H54 (cell line): ENCODE results near the gene SLC23A2.
"Not testable (repeated sequence)": the region's sequence is repeated elsewhere in the genome, so short reads cannot be mapped to it uniquely, and the experiment has no call there.

Source experiments
- DNase-seq: peaks from one replicate; pipeline ENCODE4 v3.0.0; 2011; ENCODE audit warnings: low spot score, mixed read lengths; ENCODE audit not compliant: insufficient read length
- FAIRE-seq: peaks from 3 replicates; lab custom pipeline; 2011; peaks lifted over from hg19 to GRCh38; lab: Jason Lieb, UNC
- POLR2A ChIP-seq: IDR thresholded peaks from 2 replicates; pipeline ENCODE4 v1.6.1; 2011; ENCODE audit warnings: low read depth, mild to moderate bottlenecking, low read length

SLC23A2 gene

GRCh38 chr20:4924032-4924431 is 77.3 kb downstream of the SLC23A2 start:
- FAIRE-seq (no peak), DNase-seq (no peak)
- TF ChIP-seq POLR2A, result no peak

DNA sequence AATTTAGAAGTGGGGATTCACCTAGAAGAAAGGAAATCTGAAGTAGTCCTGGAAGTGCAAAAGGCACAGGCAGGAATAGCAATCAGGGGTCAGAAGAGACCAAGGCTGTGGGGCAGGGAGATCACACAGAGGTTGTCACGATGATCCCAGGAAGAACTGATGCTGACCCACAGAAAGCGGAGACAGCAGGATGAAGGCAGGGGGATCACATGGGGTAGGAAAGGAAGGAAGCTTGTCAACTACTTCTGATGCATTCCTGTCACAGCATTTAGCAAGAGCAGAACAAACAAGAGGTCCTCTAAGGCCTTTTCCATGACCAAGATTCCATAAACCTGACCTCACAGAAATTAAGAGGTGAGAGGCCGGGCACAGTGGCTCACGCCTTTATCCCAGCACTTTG is 79.1 kb downstream of the SLC23A2 start:
- FAIRE-seq (no peak), DNase-seq (no peak)
- no peak for TF ChIP-seq POLR2A

- not testable (repeated sequence) for DNase-seq, FAIRE-seq
Observed at GRCh38 chr20:4921271-4921670, 80.0 kb downstream of the SLC23A2 start.

- TF ChIP-seq POLR2A, result no peak
- FAIRE-seq, result no peak
- no peak for DNase-seq
Observed at GRCh38 chr20:4920655-4921054, 80.7 kb downstream of the SLC23A2 start.

- no peak for TF ChIP-seq POLR2A
- DNase-seq (no peak), FAIRE-seq (no peak)
Observed at GRCh38 chr20:4920131-4920530, 81.2 kb downstream of the SLC23A2 start.

DNA sequence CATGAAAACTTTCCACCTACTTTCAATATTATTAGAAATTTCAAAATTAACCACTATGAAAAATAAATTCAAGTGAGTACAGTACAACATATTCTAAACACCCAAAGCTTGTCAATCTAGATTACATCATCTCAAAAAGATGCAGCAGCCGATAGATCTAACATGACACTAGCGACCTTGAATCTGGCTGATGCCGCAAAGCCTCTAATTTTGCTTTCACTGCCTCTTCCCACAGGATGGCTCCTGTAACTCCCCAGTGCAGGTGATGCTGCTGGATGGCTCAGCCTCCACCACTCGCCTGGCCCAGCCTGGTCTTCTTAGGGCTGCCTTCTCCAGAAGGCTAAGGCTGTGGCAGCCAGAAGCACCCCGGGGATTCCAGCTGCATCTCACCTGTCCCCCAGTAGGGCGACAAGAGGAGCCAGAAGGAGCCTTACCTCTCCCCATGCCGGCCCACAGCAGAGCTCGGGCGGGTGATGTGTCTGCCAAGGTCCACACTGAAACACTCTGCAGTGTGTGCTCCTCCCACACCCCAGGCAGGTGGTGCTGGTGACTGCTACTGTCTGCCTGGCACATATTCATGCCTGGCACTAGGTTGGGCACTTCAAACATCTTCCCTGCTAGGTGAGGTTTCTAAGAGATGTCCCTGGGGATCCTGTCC is 82.1 kb downstream of the SLC23A2 start:
- no peak for TF ChIP-seq POLR2A
- FAIRE-seq (no peak), DNase-seq (no peak)

GRCh38 chr20:4918473-4918872 is 82.8 kb downstream of the SLC23A2 start:
- no peak for TF ChIP-seq POLR2A
- no peak for FAIRE-seq
- DNase-seq, result no peak

- peak; percentile 88 for FAIRE-seq
- no peak for TF ChIP-seq POLR2A
- DNase-seq, result peak; percentile 50
Observed at GRCh38 chr20:4916971-4917881, 84.1 kb downstream of the SLC23A2 start.

GRCh38 chr20:4913147-4913546 is 88.2 kb downstream of the SLC23A2 start:
- no peak for DNase-seq
- no peak for FAIRE-seq
- TF ChIP-seq POLR2A, result no peak

DNA sequence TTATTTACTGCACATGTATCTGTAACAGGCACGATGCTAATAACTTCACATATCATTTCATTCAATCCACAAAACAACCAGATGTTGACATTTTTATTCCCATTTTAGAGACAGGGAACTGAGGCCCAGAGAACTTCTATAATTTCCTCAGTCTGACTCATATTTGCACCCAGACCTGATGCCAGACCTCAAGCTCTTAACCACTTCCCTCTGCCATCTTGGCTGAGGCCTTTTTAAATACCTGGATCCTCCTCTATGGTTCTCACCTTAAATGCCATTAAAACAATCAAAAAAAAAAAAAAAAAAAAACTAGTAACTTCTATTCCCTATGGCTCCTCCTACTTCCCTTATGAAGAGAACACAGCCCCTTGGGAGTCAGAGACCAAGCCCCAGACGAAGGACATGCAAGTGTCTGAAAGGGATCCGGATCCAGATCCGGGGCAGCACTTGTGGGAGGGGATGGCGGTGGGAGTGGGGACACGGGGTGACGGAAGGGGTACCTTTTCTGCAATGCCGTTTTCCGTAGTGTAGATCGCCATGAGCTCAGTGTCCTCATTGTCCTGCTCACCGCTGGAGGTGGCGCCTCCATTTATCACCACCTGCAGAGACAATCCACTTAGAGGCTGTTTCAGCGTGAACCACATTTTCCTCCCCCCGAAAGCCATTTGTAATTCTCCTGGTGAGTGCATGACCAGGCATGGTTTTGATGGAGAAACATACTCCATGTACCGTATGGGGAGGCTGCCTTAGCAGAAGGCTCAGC is 88.7 kb downstream of the SLC23A2 start:
- no peak for FAIRE-seq
- TF ChIP-seq POLR2A, result no peak
- DNase-seq, result no peak

DNA sequence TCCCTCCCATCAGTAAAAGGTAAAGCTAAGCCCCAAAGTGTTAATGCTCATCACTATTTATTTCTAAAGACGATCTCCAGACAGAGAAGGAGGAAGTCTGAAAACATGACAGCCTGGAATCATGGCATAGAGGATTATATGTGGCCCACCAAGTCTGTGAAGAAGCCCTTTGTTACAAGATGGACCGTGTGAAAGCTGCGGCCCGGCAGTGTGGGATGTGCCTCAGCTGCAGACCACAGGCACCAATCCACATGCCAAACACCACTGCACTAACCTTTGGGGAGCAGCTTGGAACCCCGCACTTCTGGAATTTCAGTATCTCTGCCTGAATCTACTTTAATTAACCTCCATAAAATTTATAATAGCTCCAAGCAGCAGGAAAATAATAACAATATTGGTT is 90.4 kb downstream of the SLC23A2 start:
- FAIRE-seq (no peak), DNase-seq (no peak)
- no peak for TF ChIP-seq POLR2A

DNA sequence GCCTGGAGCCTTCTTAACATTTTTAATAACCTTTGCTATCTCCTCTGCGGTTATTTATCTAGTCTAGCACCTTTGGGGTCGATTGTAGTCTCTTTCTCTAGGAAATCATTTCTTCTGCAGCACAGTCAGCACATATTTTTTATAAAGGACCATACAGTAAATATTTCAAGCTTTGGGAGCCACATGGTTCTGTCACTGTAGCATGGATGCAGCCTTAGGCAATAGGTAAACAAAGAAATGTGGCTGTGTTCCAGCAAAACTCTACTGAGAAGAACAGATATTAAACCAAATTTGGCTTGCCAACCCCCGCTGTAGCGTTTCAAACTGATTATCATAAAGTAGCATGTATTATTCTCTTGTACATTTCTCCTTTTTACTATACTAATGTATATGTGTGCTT is 95.7 kb downstream of the SLC23A2 start:
- no peak for DNase-seq
- no peak for TF ChIP-seq POLR2A
- FAIRE-seq, result no peak

- FAIRE-seq (no peak), DNase-seq (no peak)
- no peak for TF ChIP-seq POLR2A
Observed at GRCh38 chr20:4905195-4905594, 96.1 kb downstream of the SLC23A2 start.
